PC-3 (cell line): ENCODE results near the gene POU4F2. TPM values are rescaled to one million over a fixed set of nuclear protein-coding genes. Genes with fewer than 3 reads are reported as not detected.

Experiments used
- ATAC-seq: fragments of 200-7000 bp; cut with Tn5 transposase; 2 replicates; pipeline ENCODE4 v1.9.1; 2020; ENCODE audit warnings: mild to moderate bottlenecking, moderate library complexity
- BruUV-seq: library from RNA; stranded (reverse); fragments of 400-500 nt; replicated peaks from 2 replicates; lab custom pipeline; 2021; lab: Mats Ljungman, UMichigan
- CTCF ChIA-PET: fragments of 300-600 bp; sonication (Branson Sonifier 250); formaldehyde crosslinking; loops from one replicate; lab custom pipeline; 2022; ENCODE audit warnings: antibody characterized with exemption; lab: Charles Lee
- POLR2A ChIA-PET: fragments of 300-600 bp; sonication (Branson Sonifier 250); formaldehyde crosslinking; loops from one replicate; lab custom pipeline; 2022; ENCODE audit warnings: antibody characterized with exemption; ENCODE audit not compliant: unreplicated experiment; lab: Charles Lee
- DNase-seq: peaks from one replicate; pipeline ENCODE4 v3.0.0-alpha.2; 2015
- H2AFZ ChIP-seq: fragments of 300-600 bp; sonication (generic); 2 replicates; pipeline ENCODE4 v1.6.0; 2016; ENCODE audit warnings: antibody characterized with exemption, low read length
- H3F3A ChIP-seq: fragments of 300-600 bp; sonication (generic); one replicate; pipeline ENCODE4 v1.6.0; 2017; ENCODE audit warnings: antibody characterized with exemption, low read length, control low read depth, mild to moderate bottlenecking; ENCODE audit not compliant: unreplicated experiment
- H3K27ac ChIP-seq: fragments of 300-600 bp; sonication (generic); 2 replicates; pipeline ENCODE4 v1.5.1; 2016; ENCODE audit warnings: mild to moderate bottlenecking, low read length
- H3K27me3 ChIP-seq: fragments of 300-600 bp; sonication (generic); 2 replicates; pipeline ENCODE4 v1.6.1; 2016; ENCODE audit warnings: low read length, mixed read lengths
- H3K36me3 ChIP-seq: fragments of 300-600 bp; sonication (generic); 2 replicates; pipeline ENCODE4 v1.6.1; 2016; ENCODE audit warnings: low read depth, mixed run types, low read length, mixed read lengths
- H3K4me1 ChIP-seq: fragments of 300-600 bp; sonication (generic); 2 replicates; pipeline ENCODE4 v1.5.1; 2016; ENCODE audit warnings: low read length; ENCODE audit not compliant: insufficient read depth
- H3K4me2 ChIP-seq: fragments of 300-600 bp; sonication (generic); 2 replicates; pipeline ENCODE4 v1.6.0; 2016; ENCODE audit warnings: low read length
- H3K4me3 ChIP-seq: fragments of 300-600 bp; sonication (generic); 2 replicates; pipeline ENCODE4 v1.5.1; 2016; ENCODE audit warnings: mild to moderate bottlenecking, low read length, mixed read lengths
- H3K79me2 ChIP-seq: fragments of 300-600 bp; sonication (generic); 2 replicates; pipeline ENCODE4 v1.6.1; 2017; ENCODE audit warnings: low read length, mixed read lengths
- H3K9ac ChIP-seq: fragments of 300-600 bp; sonication (generic); 2 replicates; pipeline ENCODE4 v1.6.0; 2016; ENCODE audit warnings: mild to moderate bottlenecking, low read length
- H3K9me2 ChIP-seq: fragments of 300-600 bp; sonication (generic); replicated peaks from 2 replicates; pipeline ENCODE4 v1.6.1; 2016; ENCODE audit warnings: mixed run types, low read length, mixed read lengths
- H3K9me3 ChIP-seq: fragments of 300-600 bp; sonication (generic); 2 replicates; pipeline ENCODE4 v1.6.1; 2016; ENCODE audit warnings: low read length, mixed read lengths
- H4K20me1 ChIP-seq: fragments of 300-600 bp; sonication (generic); 2 replicates; pipeline ENCODE4 v1.6.1; 2016; ENCODE audit warnings: low read length, mixed read lengths
- EZH2 ChIP-seq: fragments of 300-600 bp; sonication (generic); IDR thresholded peaks from one replicate; pipeline ENCODE4 v1.6.1; 2017; ENCODE audit warnings: antibody characterized with exemption, mild to moderate bottlenecking, low read length; ENCODE audit not compliant: unreplicated experiment
- EZH2phosphoT487 ChIP-seq: fragments of 300-600 bp; sonication (generic); IDR thresholded peaks from 2 replicates; pipeline ENCODE4 v1.6.1; 2018; ENCODE audit warnings: mild to moderate bottlenecking, antibody characterized with exemption, low read length, borderline replicate concordance
- intact Hi-C: fragments of 100-400 bp; cut with micrococcal nuclease; formaldehyde crosslinking; loops from 2 replicates; pipeline ENCODE4 v1.9.0; 2023
- total RNA-seq: library from RNA; depleted of rRNA; stranded (reverse); fragments of >200 nt; gene quantifications from 2 replicates; pipeline ENCODE4 v1.2.3, GENCODE V29; 2014
- TF ChIP-seq, protein P1 (sequence below): fragments of 300-600 bp; sonication (generic); conservative IDR thresholded peaks from 2 replicates; pipeline ENCODE4 v1.5.1; 2017; ENCODE audit warnings: antibody characterized with exemption, low read depth, mild to moderate bottlenecking, low read length

POU4F2 gene
- total RNA-seq, 1 experiment from 2014 or later, result not detected

DNA sequence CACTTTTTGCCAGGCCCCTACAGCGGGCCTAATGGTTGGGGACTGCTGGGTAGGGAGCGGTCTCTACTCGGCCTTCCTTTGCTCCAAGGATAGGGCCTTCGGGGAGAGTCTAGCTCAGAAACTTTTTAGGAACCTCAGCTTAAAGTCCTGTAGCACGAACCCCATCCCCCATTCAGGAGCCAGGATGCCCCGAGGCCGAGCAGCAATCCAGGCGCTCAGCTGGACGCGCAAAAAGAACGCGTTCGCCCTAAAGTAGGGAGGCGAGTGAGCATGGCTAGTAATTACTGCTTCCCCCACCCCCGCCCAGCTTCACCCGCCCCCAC is 9.7 kb downstream of the POU4F2 start:
- ChIA-PET CTCF (no interaction called here), POLR2A (no interaction called here)
- Histone ChIP-seq H3K27me3 (peaks cover 60% of the 10 kb centered on the region), H3K36me3 (no peaks in the 10 kb centered on the region), H3K9ac (no peak overlapping the region), H3K4me2 (no peak overlapping the region), H3K79me2 (no peaks in the 10 kb centered on the region), H3K4me3 (no peak overlapping the region), H4K20me1 (no peaks in the 10 kb centered on the region), H3K4me1 (no peaks in the 10 kb centered on the region), H3K9me2 (no peaks in the 10 kb centered on the region), H3K9me3 (no peaks in the 10 kb centered on the region), H3F3A (no peaks in the 10 kb centered on the region), H3K27ac (no peak overlapping the region), H2AFZ (no peak overlapping the region)
- intact Hi-C loops, result no loop called here
- ATAC-seq (no peak), DNase-seq (no peak)
- BruUV-seq, result no TSS peak
- TF ChIP-seq, protein P1, sequence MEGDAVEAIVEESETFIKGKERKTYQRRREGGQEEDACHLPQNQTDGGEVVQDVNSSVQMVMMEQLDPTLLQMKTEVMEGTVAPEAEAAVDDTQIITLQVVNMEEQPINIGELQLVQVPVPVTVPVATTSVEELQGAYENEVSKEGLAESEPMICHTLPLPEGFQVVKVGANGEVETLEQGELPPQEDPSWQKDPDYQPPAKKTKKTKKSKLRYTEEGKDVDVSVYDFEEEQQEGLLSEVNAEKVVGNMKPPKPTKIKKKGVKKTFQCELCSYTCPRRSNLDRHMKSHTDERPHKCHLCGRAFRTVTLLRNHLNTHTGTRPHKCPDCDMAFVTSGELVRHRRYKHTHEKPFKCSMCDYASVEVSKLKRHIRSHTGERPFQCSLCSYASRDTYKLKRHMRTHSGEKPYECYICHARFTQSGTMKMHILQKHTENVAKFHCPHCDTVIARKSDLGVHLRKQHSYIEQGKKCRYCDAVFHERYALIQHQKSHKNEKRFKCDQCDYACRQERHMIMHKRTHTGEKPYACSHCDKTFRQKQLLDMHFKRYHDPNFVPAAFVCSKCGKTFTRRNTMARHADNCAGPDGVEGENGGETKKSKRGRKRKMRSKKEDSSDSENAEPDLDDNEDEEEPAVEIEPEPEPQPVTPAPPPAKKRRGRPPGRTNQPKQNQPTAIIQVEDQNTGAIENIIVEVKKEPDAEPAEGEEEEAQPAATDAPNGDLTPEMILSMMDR, result no peak
- TF ChIP-seq EZH2, result no peak

DNA sequence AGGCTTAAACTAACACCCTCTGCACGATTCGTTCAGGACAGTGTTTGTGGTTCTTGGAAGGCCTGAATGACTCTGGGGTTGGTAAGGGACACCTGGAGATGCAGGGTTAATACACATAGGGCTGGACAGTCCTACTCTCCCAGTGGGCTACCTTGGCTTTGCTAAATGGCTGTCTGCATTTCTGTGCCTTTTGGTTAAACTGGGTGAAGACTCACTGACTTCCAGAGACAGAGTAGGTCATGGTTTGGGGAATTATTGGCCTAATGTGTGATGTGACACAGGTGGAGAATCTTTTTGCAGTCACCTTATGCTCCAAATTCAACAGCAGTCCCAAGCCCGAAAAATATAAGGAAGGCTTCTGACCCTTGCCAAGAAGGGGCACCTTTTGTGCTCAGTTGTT is 10.5 kb downstream of the POU4F2 start:
- H3K9me2 ChIP-seq, result no peaks in the 10 kb centered on the region
- intact Hi-C loops, result no loop called here
- H3K36me3 ChIP-seq, result no peaks in the 10 kb centered on the region
- H3K9ac ChIP-seq, result no peak overlapping the region
- H4K20me1 ChIP-seq, result no peaks in the 10 kb centered on the region
- no peak for DNase-seq
- no peak overlapping the region for H2AFZ ChIP-seq
- BruUV-seq, result no TSS peak
- H3K4me3 ChIP-seq, result no peak overlapping the region
- ATAC-seq, result no peak
- CTCF ChIA-PET, result no interaction called here
- peaks cover 64% of the 10 kb centered on the region for H3K27me3 ChIP-seq
- H3K4me2 ChIP-seq, result no peak overlapping the region
- TF ChIP-seq EZH2phosphoT487 (no peak), EZH2 (no peak)
- TF ChIP-seq, protein P1, result no peak
- no peaks in the 10 kb centered on the region for H3K9me3 ChIP-seq
- no peak overlapping the region for H3K27ac ChIP-seq
- no peaks in the 10 kb centered on the region for H3K4me1 ChIP-seq
- POLR2A ChIA-PET, result no interaction called here
- H3F3A ChIP-seq, result no peaks in the 10 kb centered on the region
- no peaks in the 10 kb centered on the region for H3K79me2 ChIP-seq

DNA sequence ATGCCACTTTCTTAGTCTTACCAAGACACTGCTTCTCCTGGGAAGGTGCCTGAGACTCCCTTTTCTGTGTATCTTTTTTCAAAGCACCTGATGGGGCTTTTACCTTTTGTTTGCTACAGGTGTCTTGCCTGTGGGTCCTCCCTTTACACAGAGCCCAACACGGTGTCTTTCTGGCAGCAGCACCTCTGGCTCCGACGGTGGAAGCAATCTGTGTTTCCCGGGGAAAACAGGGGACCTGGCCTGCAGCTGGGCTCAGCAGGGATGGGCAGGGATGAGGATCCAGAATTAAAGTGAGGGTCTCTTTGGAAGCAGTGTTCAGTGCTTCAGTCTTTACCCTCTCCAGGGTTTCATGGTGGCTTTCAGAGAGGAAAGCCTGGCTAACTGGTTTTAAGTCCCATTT is 11.3 kb downstream of the POU4F2 start:
- Histone ChIP-seq H4K20me1 (no peaks in the 10 kb centered on the region), H2AFZ (no peak overlapping the region), H3K4me3 (no peak overlapping the region), H3K36me3 (no peaks in the 10 kb centered on the region), H3F3A (no peaks in the 10 kb centered on the region), H3K9ac (no peak overlapping the region), H3K27me3 (peaks cover 69% of the 10 kb centered on the region), H3K4me2 (no peak overlapping the region), H3K9me2 (no peaks in the 10 kb centered on the region), H3K4me1 (no peaks in the 10 kb centered on the region), H3K79me2 (no peaks in the 10 kb centered on the region), H3K9me3 (no peaks in the 10 kb centered on the region), H3K27ac (no peak overlapping the region)
- no peak for DNase-seq
- TF ChIP-seq, protein P1, result no peak
- no peak for TF ChIP-seq EZH2phosphoT487
- no peak for TF ChIP-seq EZH2
- intact Hi-C loops, result no loop called here
- CTCF ChIA-PET, result no interaction called here
- no TSS peak for BruUV-seq
- ATAC-seq, result no peak
- POLR2A ChIA-PET, result no interaction called here
